Measurements from ENCODE around the gene NOL4L. TPM values are rescaled to one million over a fixed set of nuclear protein-coding genes. Genes with fewer than 3 reads are reported as not detected.

Gene NOL4L, protein sequence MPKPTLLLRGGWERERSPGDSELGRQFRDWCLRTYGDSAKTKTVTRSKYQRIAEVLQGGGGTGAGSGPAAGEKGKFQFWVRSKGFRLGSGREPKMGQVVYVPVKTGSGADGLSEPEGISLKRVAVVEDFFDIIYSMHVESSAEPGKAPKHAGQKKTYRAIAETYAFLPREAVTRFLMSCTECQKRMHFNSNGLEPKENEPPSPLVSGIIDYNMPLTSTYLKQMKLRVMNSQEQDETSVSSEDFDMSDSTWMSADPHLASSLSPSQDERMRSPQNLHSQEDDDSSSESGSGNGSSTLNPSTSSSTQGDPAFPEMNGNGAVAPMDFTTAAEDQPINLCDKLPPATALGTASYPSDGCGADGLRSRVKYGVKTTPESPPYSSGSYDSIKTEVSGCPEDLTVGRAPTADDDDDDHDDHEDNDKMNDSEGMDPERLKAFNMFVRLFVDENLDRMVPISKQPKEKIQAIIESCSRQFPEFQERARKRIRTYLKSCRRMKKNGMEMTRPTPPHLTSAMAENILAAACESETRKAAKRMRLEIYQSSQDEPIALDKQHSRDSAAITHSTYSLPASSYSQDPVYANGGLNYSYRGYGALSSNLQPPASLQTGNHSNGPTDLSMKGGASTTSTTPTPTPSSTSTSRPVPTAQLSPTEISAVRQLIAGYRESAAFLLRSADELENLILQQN
- polyA plus RNA-seq (ENCODE audit: insufficient read length in 12 of 12), result 10 to 100 TPM in 11 of 12 donors, not detected in 1; 11.4 to 25.8 (median 15.8) TPM
- long read RNA-seq, donor 1, full-length matches to known transcripts, result 12 of 12 reads
- long read RNA-seq, donor 1, partial matches to known transcripts, result 0 of 12 reads
- long read RNA-seq, donor 1, other reads (novel, unspliced or antisense), result 0 of 12 reads
- long read RNA-seq, donor 2, full-length matches to known transcripts, result 1 of 1 reads
- long read RNA-seq, donor 2, partial matches to known transcripts, result 0 of 1 reads
- long read RNA-seq, donor 2, other reads (novel, unspliced or antisense), result 0 of 1 reads
- long read RNA-seq, donor 3, result 0 reads
- long read RNA-seq, donor 4, full-length matches to known transcripts, result 1 of 1 reads
- long read RNA-seq, donor 4, partial matches to known transcripts, result 0 of 1 reads
- long read RNA-seq, donor 4, other reads (novel, unspliced or antisense), result 0 of 1 reads
- long read RNA-seq, donor 5, full-length matches to known transcripts, result 3 of 51 reads
- long read RNA-seq, donor 5, partial matches to known transcripts, result 48 of 51 reads
- long read RNA-seq, donor 5, other reads (novel, unspliced or antisense), result 0 of 51 reads
- long read RNA-seq, donor 6, result 0 reads
- long read RNA-seq, donor 7, full-length matches to known transcripts, result 4 of 4 reads
- long read RNA-seq, donor 7, partial matches to known transcripts, result 0 of 4 reads
- long read RNA-seq, donor 7, other reads (novel, unspliced or antisense), result 0 of 4 reads
- long read RNA-seq, donor 8, partial matches to known transcripts, result 0 of 1 reads
- long read RNA-seq, donor 8, other reads (novel, unspliced or antisense), result 0 of 1 reads
- long read RNA-seq, donor 9, result 0 reads
- long read RNA-seq, donor 10, full-length matches to known transcripts, result 3 of 3 reads
- long read RNA-seq, donor 10, partial matches to known transcripts, result 0 of 3 reads
- long read RNA-seq, donor 10, other reads (novel, unspliced or antisense), result 0 of 3 reads
- long read RNA-seq, donor 11, result 0 reads

DNA sequence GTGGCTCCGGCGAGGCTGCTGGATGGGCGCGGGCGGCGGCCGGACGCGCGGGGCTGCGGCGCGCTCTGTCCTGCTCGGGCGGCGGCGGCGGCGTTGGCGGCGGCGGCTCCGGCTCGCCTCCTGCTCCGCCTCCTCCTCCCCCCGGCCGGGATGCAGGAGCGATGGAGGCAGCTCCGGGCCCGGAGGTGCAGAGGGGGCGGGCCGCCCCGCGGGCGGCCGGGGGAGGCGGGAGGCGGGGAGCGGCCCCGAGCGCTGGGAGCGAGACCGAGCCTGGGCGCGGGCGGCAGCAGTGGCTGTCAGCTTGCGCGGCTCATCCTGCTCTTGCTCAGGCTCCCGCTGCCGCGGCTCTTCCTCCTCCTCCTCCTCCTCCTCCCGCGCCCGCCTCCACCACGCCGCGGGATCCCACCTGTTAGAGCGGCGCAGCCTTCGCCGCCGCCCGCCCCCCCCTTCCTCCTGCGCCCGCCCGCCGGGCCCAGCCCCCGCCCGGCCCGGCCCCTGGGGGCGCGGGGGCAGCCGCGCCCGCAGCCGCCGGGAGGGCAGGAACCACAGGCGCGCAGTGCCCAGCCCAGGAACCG is at the start of gene NOL4L:
TSS of gene NOL4L (minus strand) at position 323 of the 575 bp plus-strand sequence. CDS start 443 bp downstream, outside the sequence.
- no peak for DNase-seq

DNA sequence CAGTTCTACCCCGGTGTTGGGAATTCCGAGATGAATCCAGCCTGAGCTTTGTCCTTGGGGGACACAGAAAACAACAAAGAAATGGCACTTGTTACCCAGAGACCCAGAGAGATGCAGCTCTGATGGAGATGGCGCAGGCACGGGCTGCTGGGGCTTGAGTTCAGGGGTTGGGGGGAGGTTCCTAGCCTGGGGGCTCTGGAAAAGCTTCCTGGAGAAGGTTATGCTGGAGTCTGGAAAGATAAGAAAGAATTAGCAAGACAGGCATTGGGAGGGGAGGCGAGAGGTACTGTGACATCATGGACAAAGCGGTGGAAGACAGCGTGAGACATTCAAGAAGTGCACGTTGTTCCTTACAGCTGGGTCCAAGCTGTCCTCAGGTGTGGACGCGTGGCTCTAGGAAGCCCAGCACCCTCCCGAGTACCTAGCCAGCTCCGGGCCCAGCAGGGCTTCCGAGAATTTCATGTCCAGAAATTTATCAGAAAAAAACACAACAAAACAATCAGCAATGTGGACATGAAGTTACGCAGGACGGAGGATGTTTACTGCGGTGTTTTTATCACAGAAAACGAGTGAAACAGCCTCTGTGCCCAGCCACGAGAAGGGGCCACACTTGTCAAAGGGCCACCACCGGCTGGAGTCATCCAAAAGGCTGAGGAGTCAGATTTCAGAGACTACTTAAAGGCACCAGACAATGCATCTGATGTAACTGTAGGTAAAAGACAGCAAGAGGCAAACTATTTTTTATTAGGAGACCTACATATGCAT is 49.1 kb upstream of the NOL4L start:
- DNase-seq, result no peak

DNA sequence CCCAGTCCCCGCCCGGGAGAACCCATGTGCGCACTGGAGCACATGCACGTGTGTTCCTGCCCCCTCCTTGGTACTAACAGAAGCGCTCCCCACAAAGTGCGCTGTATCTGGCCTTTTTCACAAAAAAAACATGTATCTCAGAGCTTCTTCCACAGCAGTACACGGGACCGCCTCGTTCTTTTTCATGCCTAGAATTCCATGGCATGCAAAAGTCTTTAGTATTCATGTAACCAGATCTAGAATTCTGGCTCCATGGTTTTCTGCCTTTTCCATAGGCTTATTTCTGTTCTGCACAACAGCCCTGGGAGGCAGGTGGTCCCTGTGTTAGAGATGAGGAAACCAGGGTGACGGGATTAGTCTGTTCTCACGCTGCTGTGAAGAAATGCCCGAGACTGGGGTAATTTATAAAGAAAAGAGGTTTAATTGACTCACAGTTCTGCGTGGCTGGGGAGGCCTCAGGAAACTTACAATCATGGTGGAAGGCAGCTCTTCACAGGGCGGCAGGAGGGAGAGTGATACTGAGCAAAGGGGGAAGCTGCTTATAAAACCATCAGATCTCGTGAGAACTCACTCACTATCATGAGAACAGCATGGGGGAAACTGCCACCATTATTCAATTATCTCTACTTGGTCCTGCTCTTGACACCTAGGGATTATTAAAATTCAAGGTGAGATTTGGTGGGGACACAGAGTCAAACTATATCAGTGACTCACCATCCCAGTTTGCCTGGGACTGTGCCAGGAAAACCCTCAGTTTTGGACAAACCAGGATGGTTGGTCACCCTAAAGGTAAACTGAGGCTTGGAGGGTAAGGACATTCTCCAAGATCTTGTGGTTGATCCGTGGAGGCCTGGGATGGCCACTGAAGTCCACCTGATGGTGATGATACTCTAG is 47.6 kb upstream of the NOL4L start:
- no peak for DNase-seq

DNA sequence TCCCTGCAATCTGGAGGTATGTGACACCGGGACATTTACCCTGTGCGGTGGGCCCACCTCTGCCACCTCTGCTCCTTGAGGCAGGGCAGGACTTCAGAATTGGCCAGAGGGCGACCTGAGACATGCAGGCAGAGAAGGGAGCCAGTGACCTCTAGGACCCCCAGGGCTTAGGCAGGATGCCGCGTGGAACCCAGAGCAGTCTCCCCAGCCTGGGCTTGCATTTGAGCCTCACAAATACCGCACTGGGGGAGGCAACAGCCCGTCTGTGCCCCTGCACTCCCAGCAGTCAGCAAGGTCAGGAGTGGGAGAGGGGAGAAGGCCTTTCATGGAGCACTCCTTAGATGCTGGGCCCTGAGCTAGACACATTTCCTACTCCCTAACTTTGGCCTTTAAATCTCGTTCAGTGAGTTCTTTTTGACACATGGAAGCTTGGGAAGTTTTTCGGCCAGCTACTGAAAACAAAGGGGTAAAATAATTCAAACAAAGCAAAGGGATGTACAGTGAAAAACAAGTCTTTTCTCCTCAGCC is 46.9 kb upstream of the NOL4L start:
- DNase-seq, result no peak

DNA sequence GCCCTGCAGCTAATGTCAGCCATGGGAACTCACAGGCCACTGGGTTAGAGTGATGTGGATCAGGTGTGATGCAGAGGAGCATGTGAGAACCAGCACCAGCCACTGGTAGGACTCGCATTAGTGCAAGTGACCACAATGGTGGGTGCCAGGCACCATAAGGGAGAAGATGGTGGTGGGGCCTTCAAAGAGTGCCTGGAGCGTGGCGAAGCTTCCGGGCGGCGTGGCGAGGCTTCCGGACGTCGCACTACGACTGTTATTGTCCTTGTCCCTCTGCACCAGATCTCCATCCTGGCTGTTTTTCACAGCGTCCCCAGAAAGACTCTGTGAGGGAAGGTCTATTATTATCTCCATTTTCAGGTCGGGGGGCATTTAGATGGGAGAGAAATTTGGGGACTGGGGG is 44.7 kb upstream of the NOL4L start:
- DNase-seq, result no peak

DNA sequence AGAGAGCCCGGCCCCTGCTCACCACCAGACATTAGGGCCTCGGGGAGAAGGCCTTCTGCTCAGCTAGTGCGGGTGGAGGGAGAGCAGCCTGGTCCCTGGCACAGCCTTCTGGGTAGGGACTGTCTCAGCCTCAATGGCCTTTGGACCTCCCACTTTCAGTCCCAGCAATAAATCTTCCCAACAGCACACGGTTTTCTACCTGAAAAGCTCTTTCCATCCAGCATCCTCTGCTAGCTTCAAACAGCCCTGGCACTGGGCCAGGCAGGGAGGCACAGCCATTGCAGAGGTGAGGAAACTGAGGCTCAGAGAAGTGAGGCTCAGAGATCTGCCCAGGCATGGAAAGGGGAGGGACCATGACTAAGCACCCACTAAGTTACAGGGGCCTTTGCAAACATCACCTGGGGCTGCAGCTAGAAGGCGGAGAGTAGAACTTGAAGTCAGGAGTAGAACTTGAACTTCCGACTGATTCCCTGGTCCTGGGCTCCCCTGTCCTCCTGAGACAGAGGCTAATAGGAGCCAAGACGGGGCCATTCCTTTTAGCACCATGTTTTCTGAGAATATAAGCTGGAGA is 43.9 kb upstream of the NOL4L start:
- no peak for DNase-seq

DNA sequence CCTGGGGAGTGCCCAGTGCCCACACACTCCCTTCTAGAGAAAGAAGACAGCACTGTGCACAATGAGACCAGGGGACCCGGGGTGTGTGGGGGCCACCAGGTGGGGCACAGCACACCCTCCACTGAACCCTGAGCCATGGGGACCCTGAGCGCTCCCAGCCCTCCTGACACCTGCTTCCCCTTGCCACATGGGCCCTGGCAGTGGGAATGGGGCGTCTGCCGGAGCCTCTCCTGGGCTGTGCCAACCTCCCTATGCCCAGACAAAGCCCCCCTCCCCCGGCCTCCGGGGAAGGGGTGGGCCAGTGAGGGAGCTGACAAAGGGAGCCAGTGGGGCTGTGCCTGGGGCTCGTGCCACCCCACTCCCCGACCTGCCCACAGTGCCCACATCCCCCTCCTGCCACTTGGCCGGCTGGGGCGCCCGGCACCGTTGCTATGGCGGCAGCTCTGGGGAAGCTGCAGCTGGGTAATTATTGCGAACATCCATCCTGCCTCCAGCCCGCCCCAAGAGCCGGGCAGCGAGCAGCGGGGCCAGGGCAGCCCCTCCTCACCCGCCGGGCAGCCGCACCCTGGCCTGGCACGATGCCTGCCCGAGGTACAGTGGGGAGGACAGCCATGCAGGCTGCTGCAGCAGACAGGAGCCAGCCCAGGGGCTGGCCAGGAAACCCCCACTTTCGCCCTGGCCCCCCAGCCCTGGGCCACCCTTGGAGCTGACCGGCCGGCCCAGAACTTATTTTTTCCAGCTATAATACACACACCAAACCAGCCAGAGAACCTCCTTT is 41.9 kb upstream of the NOL4L start:
- DNase-seq, result no peak

DNA sequence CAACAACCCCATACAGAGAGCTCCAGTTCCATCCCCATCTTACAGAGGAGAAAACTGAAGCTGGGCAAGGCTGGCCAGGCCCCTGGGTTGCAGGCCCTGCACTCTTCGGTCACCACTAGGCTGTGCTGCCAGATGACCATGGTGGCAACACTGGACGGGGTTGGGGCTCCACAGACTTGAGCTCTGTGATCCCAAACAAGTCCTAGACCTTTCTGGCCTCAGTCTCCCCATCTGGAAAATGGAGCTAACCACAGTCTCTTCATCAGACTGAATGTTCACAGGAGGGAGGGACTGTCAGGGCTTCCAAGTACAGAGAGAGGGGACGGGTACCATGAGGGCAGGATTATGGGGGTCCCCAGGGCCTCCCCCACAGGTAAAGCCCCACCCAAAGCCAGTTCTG is 41.3 kb upstream of the NOL4L start:
- DNase-seq, result no peak

DNA sequence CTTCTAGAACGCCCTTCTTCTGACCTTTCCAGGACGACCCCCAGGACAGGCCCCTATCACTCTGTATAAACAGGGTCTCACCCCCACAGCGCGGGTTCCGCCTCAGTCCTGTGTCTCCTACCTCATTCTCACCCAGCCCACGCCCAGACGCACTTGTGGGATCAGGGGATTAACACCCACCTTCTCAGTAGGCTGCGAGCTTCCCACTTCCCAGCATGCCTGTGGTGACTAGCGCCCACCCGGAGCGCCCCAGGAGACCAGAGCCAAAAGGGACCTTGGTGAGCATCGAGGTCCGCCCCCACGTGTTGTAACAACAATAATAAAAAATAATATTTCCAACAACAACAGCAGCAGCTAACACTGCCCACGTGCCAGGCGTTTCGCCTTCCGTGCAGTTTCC is 40.9 kb upstream of the NOL4L start:
- no peak for DNase-seq

DNA sequence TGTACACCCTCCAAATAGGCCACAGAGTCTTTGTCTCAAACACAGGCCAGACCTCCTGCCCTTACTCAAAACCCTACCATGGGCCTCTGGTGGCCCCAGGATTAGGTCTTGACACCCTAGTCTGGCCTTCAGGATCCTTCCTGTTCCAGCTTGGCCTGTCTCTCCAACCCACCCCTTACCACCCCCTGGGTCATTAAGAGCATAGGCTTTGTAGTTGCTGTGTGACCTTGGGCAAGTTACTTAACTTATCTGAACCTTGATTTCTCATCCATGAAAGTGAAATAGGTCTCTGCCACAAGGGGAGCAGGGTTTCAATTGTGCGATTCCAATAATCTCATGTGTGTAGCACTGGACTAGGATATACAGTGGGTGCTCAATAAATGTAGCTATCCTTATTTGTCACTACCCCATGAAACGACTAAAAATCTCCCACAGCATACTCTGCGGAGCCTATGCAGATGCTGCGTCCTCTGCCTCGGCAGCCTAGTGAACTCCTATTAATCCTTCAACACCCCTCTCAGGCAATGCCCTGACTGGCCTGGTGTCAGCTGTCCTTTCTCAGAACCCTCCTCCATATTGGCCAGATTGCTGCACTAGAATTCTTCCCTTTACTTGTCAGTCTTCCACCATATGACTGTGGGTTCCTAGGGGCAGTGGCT is 39.7 kb upstream of the NOL4L start:
- no peak for DNase-seq

DNA sequence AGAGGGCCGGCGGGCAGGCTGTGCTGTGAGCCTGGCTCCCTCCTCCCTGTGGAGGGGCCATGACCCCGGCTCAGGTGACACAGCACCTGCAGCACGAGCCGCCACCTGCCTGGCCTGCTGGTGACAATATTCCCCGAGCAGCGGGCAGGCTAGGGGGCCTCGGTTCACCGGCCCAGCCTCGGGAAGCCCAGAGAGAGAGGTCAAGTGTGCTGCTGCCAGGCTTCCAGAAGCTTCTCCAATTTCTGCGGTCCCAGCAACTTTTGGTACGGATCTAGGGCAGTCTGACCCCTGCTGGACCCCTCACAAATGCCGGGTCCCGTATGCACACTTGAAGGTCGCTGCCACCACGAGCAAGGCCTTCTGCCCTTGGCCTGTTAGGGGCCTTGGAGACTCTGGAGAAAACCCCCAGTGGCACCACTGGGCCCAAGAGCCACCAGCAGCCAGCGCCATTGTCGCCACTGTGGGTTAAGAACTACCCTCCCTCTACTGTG is 38.6 kb upstream of the NOL4L start:
- DNase-seq, result no peak

DNA sequence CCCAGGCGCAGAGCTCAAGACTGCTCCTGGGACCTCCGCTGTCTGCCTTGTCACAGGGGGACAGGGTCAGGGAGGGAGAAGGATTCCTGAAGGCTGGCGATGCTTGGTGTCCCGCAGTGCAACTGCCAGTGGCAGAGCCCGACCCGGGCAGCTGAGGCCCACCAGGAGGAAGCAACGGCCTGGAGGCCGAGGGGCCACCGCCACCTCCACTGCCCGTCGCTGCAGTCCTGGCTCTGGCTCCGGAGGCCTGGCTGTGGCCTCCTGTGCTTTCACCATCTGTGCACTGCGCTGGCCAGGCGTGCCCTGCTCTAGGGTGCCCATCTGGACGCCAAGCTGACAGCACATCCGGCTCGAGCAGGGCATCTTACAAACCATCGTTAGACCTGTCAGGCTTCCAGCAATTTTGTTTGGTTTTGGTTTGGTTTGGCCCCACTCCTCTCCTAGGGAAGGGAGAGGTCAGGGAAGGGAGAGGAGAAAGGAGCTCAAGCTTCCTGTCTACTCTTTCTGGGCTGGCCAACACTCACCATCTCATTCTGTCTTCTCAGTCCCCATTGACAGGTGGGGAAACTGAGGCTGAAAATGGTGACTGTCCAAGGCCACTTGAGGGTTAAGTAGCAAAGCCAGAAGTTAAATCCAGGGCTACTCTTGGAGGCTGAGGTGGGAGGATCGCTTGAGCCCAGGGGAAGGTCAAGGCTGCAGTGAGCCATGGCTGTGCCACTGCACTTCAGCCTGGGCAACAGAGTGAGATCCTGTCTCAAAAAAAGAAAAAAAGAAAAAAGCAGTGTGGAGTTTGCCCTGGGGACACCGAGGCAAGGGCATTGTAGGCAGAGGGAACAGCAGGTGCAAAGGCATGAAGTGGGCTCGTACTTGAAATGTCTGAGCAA is 37.7 kb upstream of the NOL4L start:
- DNase-seq, result no peak

DNA sequence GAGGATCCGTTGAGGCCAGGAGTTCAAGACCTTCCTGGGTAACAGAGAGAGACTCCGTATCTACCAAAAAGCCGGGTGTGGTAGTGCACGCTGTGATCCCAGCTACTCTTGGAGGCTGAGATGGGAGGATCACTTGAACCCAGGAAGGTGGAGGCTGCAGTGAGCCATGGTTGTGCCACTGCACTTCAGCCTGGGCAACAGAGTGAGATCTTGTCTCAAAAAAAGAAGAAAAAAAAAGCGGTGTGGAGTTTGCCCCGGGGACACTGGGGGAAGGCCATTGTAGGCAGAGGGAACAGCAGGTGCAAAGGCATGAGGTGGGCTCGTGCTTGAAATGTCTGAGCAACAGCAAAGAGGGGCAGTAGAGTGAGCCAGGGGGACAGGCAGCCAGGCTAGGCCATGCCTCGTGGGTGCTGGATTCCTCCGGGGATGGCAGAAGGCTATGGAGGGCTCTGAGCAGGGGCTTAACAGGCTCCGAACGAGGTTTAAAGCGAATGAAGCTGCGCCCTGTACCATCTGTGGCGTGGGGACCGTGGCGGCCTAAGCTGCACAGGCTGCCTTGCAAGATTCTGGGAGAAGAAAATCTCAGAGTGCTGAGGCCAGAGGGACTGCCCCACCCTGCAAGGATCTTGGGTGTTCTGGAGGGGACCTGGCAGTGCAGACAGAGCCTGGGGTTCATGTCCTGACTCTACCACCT is 36.9 kb upstream of the NOL4L start:
- no peak for DNase-seq

DNA sequence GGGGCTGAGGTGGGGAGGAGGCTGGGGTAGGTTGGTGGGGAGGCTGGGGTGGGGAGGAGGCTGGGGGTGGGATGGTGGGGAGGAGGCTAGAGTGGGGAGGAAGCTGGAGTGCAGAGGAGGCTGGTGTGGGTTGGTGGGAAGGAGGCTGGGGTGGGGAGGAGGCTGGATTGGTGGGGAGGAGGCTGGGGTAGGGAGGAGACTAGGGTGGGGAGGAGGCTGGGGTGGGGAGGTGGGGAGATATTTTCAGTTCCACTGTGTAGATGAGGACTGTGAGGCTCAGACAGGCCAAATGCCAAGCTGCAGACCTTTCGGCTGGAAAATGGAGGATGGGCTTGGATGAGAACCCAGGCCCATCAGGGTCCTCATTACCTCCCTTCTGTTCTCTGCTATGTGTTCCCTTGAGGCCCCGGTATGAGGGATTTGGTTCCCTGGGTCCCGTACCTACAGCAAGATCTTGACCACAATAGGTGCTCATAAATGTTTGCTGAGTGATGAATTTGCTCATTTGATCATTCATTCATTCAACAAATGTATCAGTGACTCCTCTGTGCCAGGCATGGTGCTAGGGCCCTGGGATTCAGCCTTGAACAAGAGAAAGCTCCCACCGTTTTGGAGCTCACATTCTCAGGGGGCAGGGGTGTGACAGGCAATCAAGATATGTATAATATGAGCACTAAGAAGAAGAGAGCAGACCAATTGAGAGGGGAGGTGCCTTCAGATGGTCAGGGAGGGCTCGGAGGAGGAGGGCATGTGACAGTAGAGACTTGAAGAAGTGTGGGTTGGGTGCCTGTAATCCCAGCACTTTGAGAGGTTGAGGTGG is 36.1 kb upstream of the NOL4L start:
- DNase-seq, result no peak
